Peyer's patch (tissue), 4 donors: Measurements from ENCODE around the gene SPATA31D1. TPM values are rescaled to one million over a fixed set of nuclear protein-coding genes. Genes with fewer than 3 reads are reported as not detected.

Experiments
- DNase-seq, 3 donors: peaks; one replicate each; pipeline ENCODE4 v3.0.0-alpha.2; 2017 to 2019
- H3K27ac ChIP-seq, 4 donors: fragments of 200-600 bp; sonication (generic); one replicate each; pipeline ENCODE4 v1.5.1; 2016 to 2019
- H3K27me3 ChIP-seq, 2 donors: fragments of 200-600 bp; sonication (generic); one replicate each; pipeline ENCODE4 v1.5.1; 2019
- H3K36me3 ChIP-seq, 3 donors: fragments of 200-600 bp; sonication (generic); one replicate each; pipeline ENCODE4 v1.5.1; 2016 to 2019
- H3K4me1 ChIP-seq, 4 donors: fragments of 200-600 bp; sonication (generic); one replicate each; pipeline ENCODE4 v1.5.1; 2016 to 2019
- H3K4me3 ChIP-seq, 4 donors: fragments of 200-600 bp; sonication (generic); 1 replicate in 3 of 4; 2 replicates in 1 of 4; pipeline ENCODE4 v1.5.1; 2016 to 2019; ENCODE audit warnings: mild to moderate bottlenecking in 1 of 4
- H3K9me3 ChIP-seq, 4 donors: fragments of 200-600 bp; sonication (generic); one replicate each; pipeline ENCODE4 v1.5.1; 2016 to 2019; ENCODE audit warnings: mild to moderate bottlenecking in 1 of 4
- POLR2A ChIP-seq, 2 donors: fragments of 450-650 bp; IDR thresholded peaks; one replicate each; pipeline ENCODE4 v1.5.1; 2017; ENCODE audit warnings: antibody characterized with exemption in 2 of 2, mild to moderate bottlenecking in 2 of 2, moderate library complexity in 2 of 2
- total RNA-seq, 4 donors: library from RNA; depleted of rRNA; stranded (reverse); fragments of >200 nt; gene quantifications; one replicate each; pipeline ENCODE4 v1.1.0, GENCODE V29; 2016
- TF ChIP-seq, protein P1 (sequence below), 6 experiments: fragments of 450-650 bp in 4 of 6; fragments of 200-600 bp in 2 of 6; sonication (generic) in 1 of 6; IDR thresholded peaks; one replicate each; pipeline ENCODE4 v1.5.1; 2017 to 2019; ENCODE audit warnings: antibody characterized with exemption in 6 of 6, mild to moderate bottlenecking in 3 of 6, moderate library complexity in 1 of 6

SPATA31D1 gene
- total RNA-seq, 4 donors from 2014 or later: not detected

DNA sequence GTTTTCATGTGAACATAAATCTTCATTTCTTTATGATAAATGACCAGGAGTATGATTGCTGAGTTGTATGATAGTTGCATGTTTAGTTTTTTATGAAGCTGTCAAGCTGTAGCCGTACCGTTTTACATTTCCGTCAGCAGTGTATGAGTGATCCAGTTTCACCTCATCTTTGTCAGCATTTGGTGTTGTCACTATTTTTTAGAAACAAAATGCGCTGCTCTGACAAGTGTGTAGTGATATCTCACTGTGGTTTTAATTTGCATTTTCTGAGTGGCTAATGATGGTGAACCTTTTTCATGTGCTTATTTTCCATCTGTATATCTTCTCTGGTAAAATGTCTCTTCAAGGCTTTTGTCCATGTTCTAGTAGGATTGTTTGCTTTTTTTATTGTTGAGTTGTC lies 6.7 kb upstream of the SPATA31D1 start:
- Histone ChIP-seq H3K36me3 (no peaks in the 10 kb centered on the region), H3K27ac (no peak overlapping the region), H3K27me3 (no peaks in the 10 kb centered on the region), H3K4me1 (no peaks in the 10 kb centered on the region), H3K4me3 (no peak overlapping the region), H3K9me3 (no peaks in the 10 kb centered on the region)
- DNase-seq: no peak
- no peak for TF ChIP-seq POLR2A (IDR thresholded peaks at IDR 0.05)
- TF ChIP-seq, protein P1, sequence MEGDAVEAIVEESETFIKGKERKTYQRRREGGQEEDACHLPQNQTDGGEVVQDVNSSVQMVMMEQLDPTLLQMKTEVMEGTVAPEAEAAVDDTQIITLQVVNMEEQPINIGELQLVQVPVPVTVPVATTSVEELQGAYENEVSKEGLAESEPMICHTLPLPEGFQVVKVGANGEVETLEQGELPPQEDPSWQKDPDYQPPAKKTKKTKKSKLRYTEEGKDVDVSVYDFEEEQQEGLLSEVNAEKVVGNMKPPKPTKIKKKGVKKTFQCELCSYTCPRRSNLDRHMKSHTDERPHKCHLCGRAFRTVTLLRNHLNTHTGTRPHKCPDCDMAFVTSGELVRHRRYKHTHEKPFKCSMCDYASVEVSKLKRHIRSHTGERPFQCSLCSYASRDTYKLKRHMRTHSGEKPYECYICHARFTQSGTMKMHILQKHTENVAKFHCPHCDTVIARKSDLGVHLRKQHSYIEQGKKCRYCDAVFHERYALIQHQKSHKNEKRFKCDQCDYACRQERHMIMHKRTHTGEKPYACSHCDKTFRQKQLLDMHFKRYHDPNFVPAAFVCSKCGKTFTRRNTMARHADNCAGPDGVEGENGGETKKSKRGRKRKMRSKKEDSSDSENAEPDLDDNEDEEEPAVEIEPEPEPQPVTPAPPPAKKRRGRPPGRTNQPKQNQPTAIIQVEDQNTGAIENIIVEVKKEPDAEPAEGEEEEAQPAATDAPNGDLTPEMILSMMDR (IDR thresholded peaks at IDR 0.05): no peak

DNA sequence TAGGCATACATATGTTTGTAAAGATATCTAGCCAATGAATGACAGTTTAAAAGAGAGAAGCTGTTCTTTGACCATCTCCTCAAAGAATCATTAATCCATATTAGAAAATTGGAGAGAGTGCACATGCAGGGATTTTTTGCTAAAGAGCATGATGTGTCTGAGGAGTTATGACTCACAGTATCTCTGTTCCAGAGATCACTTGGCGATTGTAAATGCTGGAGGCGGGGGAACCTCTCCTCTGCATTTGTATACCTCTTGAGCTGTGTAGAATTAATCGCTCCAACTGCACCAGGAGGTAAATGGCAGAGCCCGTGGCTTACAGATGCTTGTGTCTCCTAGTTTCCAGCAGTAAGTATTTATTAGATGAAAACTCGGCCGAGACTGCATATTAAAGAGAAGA lies 3.6 kb upstream of the SPATA31D1 start:
- Histone ChIP-seq H3K9me3 (no peaks in the 10 kb centered on the region), H3K27ac (no peak overlapping the region), H3K4me3 (no peak overlapping the region), H3K27me3 (no peaks in the 10 kb centered on the region), H3K4me1 (no peaks in the 10 kb centered on the region), H3K36me3 (no peaks in the 10 kb centered on the region)
- no peak for DNase-seq
- no peak for TF ChIP-seq POLR2A (IDR thresholded peaks at IDR 0.05)
- TF ChIP-seq, protein P1 (IDR thresholded peaks at IDR 0.05): no peak

DNA sequence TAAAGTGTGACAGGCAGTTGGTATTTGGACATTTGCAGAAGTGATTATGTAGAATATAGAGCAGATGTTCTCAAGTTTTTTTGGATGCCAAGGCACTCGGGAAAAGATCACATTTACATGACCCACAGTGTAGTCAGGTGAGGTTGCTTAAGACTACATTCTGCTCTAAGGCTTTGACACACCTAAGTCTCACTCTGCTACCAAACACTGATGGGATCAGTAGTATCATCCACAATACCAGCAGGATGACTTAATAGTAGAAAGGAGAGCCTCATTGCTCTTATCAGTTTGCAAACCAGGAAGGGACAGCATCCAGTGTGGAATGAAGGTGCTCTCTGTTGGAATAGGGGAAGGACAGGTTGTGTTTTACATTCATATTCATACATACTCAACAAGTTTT lies 2.5 kb upstream of the SPATA31D1 start:
- Histone ChIP-seq H3K27ac (no peak overlapping the region), H3K4me1 (no peaks in the 10 kb centered on the region), H3K9me3 (no peaks in the 10 kb centered on the region), H3K4me3 (no peak overlapping the region), H3K36me3 (no peaks in the 10 kb centered on the region), H3K27me3 (no peaks in the 10 kb centered on the region)
- DNase-seq: no peak
- no peak for TF ChIP-seq POLR2A (IDR thresholded peaks at IDR 0.05)
- TF ChIP-seq, protein P1 (IDR thresholded peaks at IDR 0.05): no peak

DNA sequence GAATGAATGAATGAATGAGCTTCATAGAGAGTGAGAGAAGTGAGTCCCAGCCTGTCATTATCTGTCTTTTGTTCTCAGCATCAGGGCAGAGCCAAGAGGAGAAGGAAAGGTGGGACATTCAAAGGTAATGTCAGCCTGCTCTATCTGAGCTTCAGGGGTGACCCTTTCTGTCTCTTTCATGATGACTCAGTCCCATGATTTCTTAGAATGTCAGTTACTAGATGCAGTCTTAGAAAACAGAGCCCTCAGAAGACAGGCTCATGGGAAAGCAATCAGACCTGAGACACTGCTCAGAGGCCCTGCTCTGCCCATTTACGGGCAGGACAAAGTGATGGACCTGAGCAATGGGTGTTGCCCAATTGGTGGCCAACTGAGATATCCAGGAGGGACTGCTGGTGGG lies 1.1 kb downstream of the SPATA31D1 start:
- H3K27me3 ChIP-seq: no peaks in the 10 kb centered on the region
- TF ChIP-seq POLR2A (IDR thresholded peaks at IDR 0.05): no peak
- TF ChIP-seq, protein P1 (IDR thresholded peaks at IDR 0.05): no peak
- H3K9me3 ChIP-seq: no peaks in the 10 kb centered on the region
- DNase-seq: no peak
- no peak overlapping the region for H3K27ac ChIP-seq
- no peaks in the 10 kb centered on the region for H3K4me1 ChIP-seq
- no peaks in the 10 kb centered on the region for H3K36me3 ChIP-seq
- H3K4me3 ChIP-seq: no peak overlapping the region

DNA sequence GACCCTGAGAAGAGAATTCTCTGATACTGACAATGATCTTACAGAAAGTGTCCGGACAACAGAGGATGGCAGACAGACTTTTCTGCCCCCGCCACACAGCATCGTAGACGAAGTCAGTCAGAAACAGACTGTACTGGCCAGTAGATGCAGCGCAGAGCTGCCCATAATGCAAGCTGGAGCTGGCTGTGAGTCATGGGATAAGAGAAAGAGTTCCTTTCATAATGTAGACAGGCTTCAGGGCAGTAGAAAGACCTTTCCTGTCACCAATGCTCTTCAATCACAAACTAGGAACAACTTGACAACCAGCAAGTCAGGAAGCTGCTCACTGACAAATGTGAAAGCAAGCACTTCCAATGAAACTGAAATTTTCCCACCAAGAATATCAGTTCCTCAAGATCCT lies 5.1 kb downstream of the SPATA31D1 start:
- no peak for DNase-seq

More for the DNA sequence above, 5.1 kb downstream of the SPATA31D1 start:
- no peak overlapping the region for H3K4me3 ChIP-seq
- TF ChIP-seq, protein P1 (IDR thresholded peaks at IDR 0.05): no peak
- TF ChIP-seq POLR2A (IDR thresholded peaks at IDR 0.05): no peak
- no peaks in the 10 kb centered on the region for H3K36me3 ChIP-seq
- H3K27me3 ChIP-seq: no peaks in the 10 kb centered on the region
- H3K4me1 ChIP-seq: no peaks in the 10 kb centered on the region
- no peaks in the 10 kb centered on the region for H3K9me3 ChIP-seq
- H3K27ac ChIP-seq: no peak overlapping the region
